ENCODE measurements around the gene RITA1. TPM values are rescaled to one million over a fixed set of nuclear protein-coding genes. Genes with fewer than 3 reads are reported as not detected.

Gene RITA1
- total and polyA plus RNA-seq, 2 experiments from 2014 or later, result 20.0 to 40.4 TPM

- no peak for TF ChIP-seq ZNF462 (CRISPR knock-in tag; IDR thresholded peaks at IDR 0.05)
- no peak for TF ChIP-seq STAT1 (IDR thresholded peaks at IDR 0.05; ENCODE audit: unreplicated experiment)
- TF ChIP-seq EZH2phosphoT487 (IDR thresholded peaks at IDR 0.05; ENCODE audit: unreplicated experiment), result no peak
- no peak for TF ChIP-seq NANOG (IDR thresholded peaks at IDR 0.05; ENCODE audit: borderline replicate concordance)
- no peak for TF ChIP-seq ZNF331 (CRISPR knock-in tag; IDR thresholded peaks at IDR 0.05; ENCODE audit: low read depth)
Observed at GRCh38 chr12:113170457-113170856, 15.1 kb upstream of the RITA1 start (continued).

GRCh38 chr12:113170926-113171325, 14.6 kb upstream of the RITA1 start:
- no peak overlapping the region for H3K27ac Mint-ChIP-seq
- peaks cover 9% of the 10 kb centered on the region; the same call in 1 of the 2 replicates for H4K20me1 ChIP-seq (replicated peaks; ENCODE audit: insufficient read depth)
- H2AFZ ChIP-seq, result no peak overlapping the region
- DNase-seq (ENCODE audit: low spot score) (no peak), ATAC-seq (no peak)
- H3K79me2 ChIP-seq (replicated peaks; ENCODE audit: insufficient read depth), result no peaks in the 10 kb centered on the region; the same call in 1 of the 2 replicates
- H3K9me3 Mint-ChIP-seq, result no peaks in the 10 kb centered on the region
- no peak overlapping the region for H3K4me2 ChIP-seq
- no peaks in the 10 kb centered on the region for H3K4me1 ChIP-seq (ENCODE audit: insufficient read depth)
- H3K27me3 Mint-ChIP-seq (ENCODE audit: insufficient read depth, low read depth, poor library complexity), result peaks cover 18% of the 10 kb centered on the region
- H3K4me3 Mint-ChIP-seq, result no peak overlapping the region; the same call in 2 of the 3 replicates
- H3F3A ChIP-seq (replicated peaks; ENCODE audit: low read depth), result peaks cover 3% of the 10 kb centered on the region; the same call in 1 of the 2 replicates
- H3K4me3 ChIP-seq, result no peak overlapping the region
- no peaks in the 10 kb centered on the region for H3K4me1 Mint-ChIP-seq
- no peak overlapping the region for H3K27ac ChIP-seq (ENCODE audit: low read depth)
- no peaks in the 10 kb centered on the region for H3K9me2 ChIP-seq (ENCODE audit: insufficient read depth)
- no peaks in the 10 kb centered on the region for H3K27me3 ChIP-seq (ENCODE audit: insufficient read depth)
- peaks cover 45% of the 10 kb centered on the region for H3K36me3 ChIP-seq (ENCODE audit: insufficient read depth)
- peaks cover 73% of the 10 kb centered on the region for H3K36me3 Mint-ChIP-seq (ENCODE audit: low read depth)
- TF ChIP-seq STAT1 (IDR thresholded peaks at IDR 0.05; ENCODE audit: unreplicated experiment) (no peak), EZH2phosphoT487 (IDR thresholded peaks at IDR 0.05; ENCODE audit: unreplicated experiment) (no peak), REST (IDR thresholded peaks at IDR 0.05; ENCODE audit: unreplicated experiment) (no peak), NANOG (IDR thresholded peaks at IDR 0.05; ENCODE audit: borderline replicate concordance) (no peak), CREB1 (CRISPR knock-in tag; IDR thresholded peaks at IDR 0.05; ENCODE audit: low read depth) (no peak), ETS1 (IDR thresholded peaks at IDR 0.05) (no peak), CTCF (conservative IDR thresholded peaks at IDR 0.05; ENCODE audit: low read depth in 2 of 2) (no peak), EZH2 (IDR thresholded peaks at IDR 0.05; ENCODE audit: low read depth, unreplicated experiment) (no peak), POLR2AphosphoS5 (IDR thresholded peaks at IDR 0.05; ENCODE audit: low read depth) (no peak), ZNF114 (CRISPR knock-in tag; IDR thresholded peaks at IDR 0.05) (no peak), JUNB (IDR thresholded peaks at IDR 0.05; ENCODE audit: unreplicated experiment) (no peak)
